ENCODE results near the gene NUP93.

The NUP93 gene

DNA sequence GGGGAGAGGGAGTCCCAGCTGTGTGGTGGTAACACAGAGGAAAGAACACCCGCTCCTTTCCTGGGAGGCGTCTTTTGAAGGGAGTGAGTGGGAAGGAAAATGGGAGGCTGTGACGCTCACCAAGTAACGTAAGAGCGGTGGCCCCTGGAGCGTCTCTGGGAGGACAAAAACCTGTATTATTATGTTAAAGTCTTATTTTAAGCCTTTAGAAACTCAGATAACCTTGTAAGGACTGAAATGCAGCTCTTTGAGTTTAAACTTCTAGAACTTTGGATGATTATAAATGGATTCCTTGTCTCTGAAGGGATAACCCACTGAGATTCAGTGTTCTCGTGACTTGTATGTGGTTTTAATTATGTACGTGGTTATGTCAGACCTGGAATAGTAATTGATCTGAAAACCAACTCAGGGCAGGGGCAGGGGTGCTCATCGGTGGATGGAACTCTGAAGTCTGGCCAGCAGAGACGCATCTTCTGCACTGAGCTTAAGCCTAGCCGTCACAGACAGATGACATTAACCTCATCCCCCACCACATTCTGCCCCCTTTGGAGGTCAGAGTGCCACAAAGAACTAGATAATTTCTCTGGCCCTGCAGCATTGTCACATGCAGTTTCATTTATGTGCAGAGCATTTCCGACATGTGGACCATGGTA, 93.3 kb downstream of the NUP93 start:
- no peaks in the 10 kb centered on the region for H3K9me3 ChIP-seq (ENCODE audit: control insufficient read depth, low read length)
- H3K36me3 ChIP-seq (ENCODE audit: control insufficient read depth, insufficient read depth, low read length) = peaks cover 26% of the 10 kb centered on the region
- H3K4me3 ChIP-seq (ENCODE audit: insufficient read depth, low read depth, low read length, poor library complexity, severe bottlenecking) = no peak overlapping the region
- DNase-seq = no peak
- no peaks in the 10 kb centered on the region for H3K27me3 ChIP-seq (replicated peaks; ENCODE audit: control insufficient read depth, insufficient read depth, low read length, poor library complexity, severe bottlenecking)
- H3K4me1 ChIP-seq (ENCODE audit: control insufficient read depth, insufficient read depth, low read length, poor library complexity, severe bottlenecking) = no peaks in the 10 kb centered on the region
- no peak overlapping the region for H3K27ac ChIP-seq (ENCODE audit: insufficient read depth, low read length, poor library complexity, severe bottlenecking)

DNA sequence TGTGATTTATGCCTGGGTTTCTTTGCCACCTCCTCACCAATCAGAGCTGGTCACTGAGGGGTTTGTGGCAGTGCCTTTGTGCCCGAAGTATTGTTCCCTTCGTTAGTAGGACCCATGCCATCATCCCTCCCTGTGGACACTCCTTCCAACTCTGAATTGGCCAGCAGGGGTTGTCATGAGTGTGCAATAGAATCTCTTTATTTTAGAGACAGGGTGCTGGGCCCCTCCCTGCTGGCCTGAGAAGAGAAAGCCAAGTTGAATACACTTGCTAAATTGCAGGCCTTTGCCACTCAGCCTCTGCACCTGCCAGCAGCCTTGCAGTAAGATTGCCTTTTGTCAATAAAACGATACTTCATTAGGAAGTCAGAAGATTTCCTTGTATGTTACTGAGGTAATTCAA, 94.4 kb downstream of the NUP93 start:
- no peak overlapping the region for H3K27ac ChIP-seq (ENCODE audit: insufficient read depth, low read length, poor library complexity, severe bottlenecking)
- H3K4me1 ChIP-seq (ENCODE audit: control insufficient read depth, insufficient read depth, low read length, poor library complexity, severe bottlenecking) = no peaks in the 10 kb centered on the region
- no peak overlapping the region for H3K4me3 ChIP-seq (ENCODE audit: insufficient read depth, low read depth, low read length, poor library complexity, severe bottlenecking)
- no peak for DNase-seq
- H3K27me3 ChIP-seq (replicated peaks; ENCODE audit: control insufficient read depth, insufficient read depth, low read length, poor library complexity, severe bottlenecking) = no peaks in the 10 kb centered on the region
- H3K36me3 ChIP-seq (ENCODE audit: control insufficient read depth, insufficient read depth, low read length) = peaks cover 20% of the 10 kb centered on the region
- no peaks in the 10 kb centered on the region for H3K9me3 ChIP-seq (ENCODE audit: control insufficient read depth, low read length)

DNA sequence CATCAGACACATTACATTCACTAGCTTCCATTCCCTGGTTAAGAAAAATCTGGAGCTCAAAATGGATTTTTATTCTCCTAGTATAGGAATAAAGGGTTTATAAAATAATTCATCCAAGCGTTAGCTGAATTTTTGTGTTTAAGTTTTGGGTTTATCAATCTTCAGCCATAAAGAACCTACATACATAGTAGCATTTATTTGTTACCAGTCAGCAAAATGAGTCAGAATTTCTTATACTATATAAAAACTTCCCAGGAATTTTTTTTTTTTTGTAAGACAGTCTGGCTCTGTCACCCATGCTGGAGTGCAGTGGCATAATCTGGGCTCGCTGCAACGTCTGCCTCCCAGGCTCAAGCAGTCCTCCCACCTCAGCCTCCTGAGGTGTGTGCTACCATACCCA, 94.9 kb downstream of the NUP93 start:
- Histone ChIP-seq H3K9me3 (ENCODE audit: control insufficient read depth, low read length) (no peaks in the 10 kb centered on the region), H3K4me3 (ENCODE audit: insufficient read depth, low read depth, low read length, poor library complexity, severe bottlenecking) (no peak overlapping the region), H3K27me3 (replicated peaks; ENCODE audit: control insufficient read depth, insufficient read depth, low read length, poor library complexity, severe bottlenecking) (no peaks in the 10 kb centered on the region), H3K4me1 (ENCODE audit: control insufficient read depth, insufficient read depth, low read length, poor library complexity, severe bottlenecking) (no peaks in the 10 kb centered on the region), H3K27ac (ENCODE audit: insufficient read depth, low read length, poor library complexity, severe bottlenecking) (no peak overlapping the region), H3K36me3 (ENCODE audit: control insufficient read depth, insufficient read depth, low read length) (peaks cover 18% of the 10 kb centered on the region)
- DNase-seq = no peak

DNA sequence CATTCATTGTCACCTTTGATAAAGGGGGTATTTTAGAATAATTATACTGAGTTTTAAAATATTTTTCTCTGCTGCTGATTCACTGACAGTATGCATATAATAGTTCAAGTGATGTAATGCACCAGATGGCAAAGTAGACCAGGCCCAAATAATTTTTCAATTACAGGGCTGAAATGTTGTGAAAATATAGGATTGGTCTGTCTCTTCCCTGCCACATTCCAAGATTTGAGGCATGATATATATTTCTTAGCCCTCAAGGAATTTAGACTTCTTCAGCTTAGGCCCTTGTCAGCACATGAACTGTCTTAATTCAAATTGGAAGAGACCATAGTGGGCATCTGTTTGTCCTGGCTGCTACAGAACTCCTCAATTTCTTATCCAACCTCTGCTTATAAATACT, 95.9 kb downstream of the NUP93 start:
- DNase-seq = no peak
- Histone ChIP-seq H3K4me3 (ENCODE audit: insufficient read depth, low read depth, low read length, poor library complexity, severe bottlenecking) (no peak overlapping the region), H3K4me1 (ENCODE audit: control insufficient read depth, insufficient read depth, low read length, poor library complexity, severe bottlenecking) (no peaks in the 10 kb centered on the region), H3K27me3 (replicated peaks; ENCODE audit: control insufficient read depth, insufficient read depth, low read length, poor library complexity, severe bottlenecking) (no peaks in the 10 kb centered on the region), H3K9me3 (ENCODE audit: control insufficient read depth, low read length) (no peaks in the 10 kb centered on the region), H3K36me3 (ENCODE audit: control insufficient read depth, insufficient read depth, low read length) (peaks cover 25% of the 10 kb centered on the region), H3K27ac (ENCODE audit: insufficient read depth, low read length, poor library complexity, severe bottlenecking) (no peak overlapping the region)

DNA sequence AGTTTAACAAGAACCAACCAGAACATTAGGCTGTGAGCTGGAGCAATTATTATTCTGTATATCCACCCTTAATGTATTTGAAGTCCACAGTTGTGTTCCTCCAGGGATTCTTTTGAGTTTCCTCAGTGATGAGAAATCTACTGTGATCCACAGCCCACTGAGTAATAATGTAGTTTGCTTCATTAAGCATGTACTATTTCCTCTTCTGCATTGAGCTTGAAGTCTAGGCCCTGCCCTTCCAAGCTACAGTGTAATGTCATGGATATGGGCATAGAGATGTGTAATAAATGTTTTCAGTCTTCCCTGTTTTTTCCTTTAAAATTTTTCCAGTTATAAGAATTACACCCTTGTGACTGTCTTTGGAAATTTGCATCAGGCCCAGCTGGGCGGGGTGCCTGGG, 98.7 kb downstream of the NUP93 start:
- no peak for DNase-seq
- Histone ChIP-seq H3K27me3 (replicated peaks; ENCODE audit: control insufficient read depth, insufficient read depth, low read length, poor library complexity, severe bottlenecking) (no peaks in the 10 kb centered on the region), H3K4me1 (ENCODE audit: control insufficient read depth, insufficient read depth, low read length, poor library complexity, severe bottlenecking) (no peaks in the 10 kb centered on the region), H3K9me3 (ENCODE audit: control insufficient read depth, low read length) (no peaks in the 10 kb centered on the region), H3K4me3 (ENCODE audit: insufficient read depth, low read depth, low read length, poor library complexity, severe bottlenecking) (no peak overlapping the region), H3K36me3 (ENCODE audit: control insufficient read depth, insufficient read depth, low read length) (peaks cover 41% of the 10 kb centered on the region), H3K27ac (ENCODE audit: insufficient read depth, low read length, poor library complexity, severe bottlenecking) (no peak overlapping the region)

DNA sequence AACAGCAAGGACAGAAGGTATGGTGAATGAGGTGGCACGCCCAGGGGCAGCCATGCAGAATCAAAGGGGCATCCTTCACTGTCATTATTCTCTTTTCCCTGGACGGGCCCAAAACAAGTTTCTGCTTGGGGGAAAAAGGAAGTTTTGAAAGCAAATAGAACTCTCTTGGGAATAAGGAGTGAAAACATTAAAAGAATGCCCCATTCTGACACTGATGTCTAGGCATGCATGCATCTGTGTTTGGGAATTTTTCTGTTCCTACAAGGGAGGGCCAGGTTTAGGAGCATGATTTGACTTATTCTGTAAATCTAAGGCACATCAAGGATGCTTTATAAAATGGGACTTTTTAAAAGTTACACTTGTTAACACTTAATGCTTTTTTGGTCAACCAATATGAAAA, 100.7 kb downstream of the NUP93 start:
- no peak for DNase-seq
- no peaks in the 10 kb centered on the region for H3K27me3 ChIP-seq (replicated peaks; ENCODE audit: control insufficient read depth, insufficient read depth, low read length, poor library complexity, severe bottlenecking)
- peaks cover 47% of the 10 kb centered on the region for H3K36me3 ChIP-seq (ENCODE audit: control insufficient read depth, insufficient read depth, low read length)
- H3K4me1 ChIP-seq (ENCODE audit: control insufficient read depth, insufficient read depth, low read length, poor library complexity, severe bottlenecking) = no peaks in the 10 kb centered on the region
- no peak overlapping the region for H3K27ac ChIP-seq (ENCODE audit: insufficient read depth, low read length, poor library complexity, severe bottlenecking)
- no peak overlapping the region for H3K4me3 ChIP-seq (ENCODE audit: insufficient read depth, low read depth, low read length, poor library complexity, severe bottlenecking)
- H3K9me3 ChIP-seq (ENCODE audit: control insufficient read depth, low read length) = no peaks in the 10 kb centered on the region

DNA sequence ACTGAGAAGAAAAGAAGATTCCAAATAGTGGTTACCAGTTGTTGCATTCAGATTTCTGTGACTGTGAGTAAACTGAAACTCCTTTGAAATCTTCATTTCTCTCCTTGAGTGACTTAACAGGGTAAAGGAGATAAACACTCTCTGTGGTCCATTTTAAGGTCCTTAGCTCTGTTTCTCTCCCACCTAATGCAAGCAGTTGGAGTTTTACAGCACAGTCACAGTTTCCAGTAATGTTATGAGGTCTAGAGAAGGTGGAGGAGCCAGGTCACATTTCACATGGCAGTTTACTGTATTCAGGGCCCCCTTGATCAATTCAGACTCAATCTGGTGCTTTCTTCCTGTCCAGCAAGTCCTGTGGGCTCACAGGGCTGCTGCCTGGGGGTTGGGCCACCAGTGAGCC, 102.8 kb downstream of the NUP93 start:
- Histone ChIP-seq H3K27ac (ENCODE audit: insufficient read depth, low read length, poor library complexity, severe bottlenecking) (no peak overlapping the region), H3K36me3 (ENCODE audit: control insufficient read depth, insufficient read depth, low read length) (peaks cover 51% of the 10 kb centered on the region), H3K9me3 (ENCODE audit: control insufficient read depth, low read length) (no peaks in the 10 kb centered on the region), H3K27me3 (replicated peaks; ENCODE audit: control insufficient read depth, insufficient read depth, low read length, poor library complexity, severe bottlenecking) (no peaks in the 10 kb centered on the region), H3K4me1 (ENCODE audit: control insufficient read depth, insufficient read depth, low read length, poor library complexity, severe bottlenecking) (no peaks in the 10 kb centered on the region), H3K4me3 (ENCODE audit: insufficient read depth, low read depth, low read length, poor library complexity, severe bottlenecking) (no peak overlapping the region)
- no peak for DNase-seq

DNA sequence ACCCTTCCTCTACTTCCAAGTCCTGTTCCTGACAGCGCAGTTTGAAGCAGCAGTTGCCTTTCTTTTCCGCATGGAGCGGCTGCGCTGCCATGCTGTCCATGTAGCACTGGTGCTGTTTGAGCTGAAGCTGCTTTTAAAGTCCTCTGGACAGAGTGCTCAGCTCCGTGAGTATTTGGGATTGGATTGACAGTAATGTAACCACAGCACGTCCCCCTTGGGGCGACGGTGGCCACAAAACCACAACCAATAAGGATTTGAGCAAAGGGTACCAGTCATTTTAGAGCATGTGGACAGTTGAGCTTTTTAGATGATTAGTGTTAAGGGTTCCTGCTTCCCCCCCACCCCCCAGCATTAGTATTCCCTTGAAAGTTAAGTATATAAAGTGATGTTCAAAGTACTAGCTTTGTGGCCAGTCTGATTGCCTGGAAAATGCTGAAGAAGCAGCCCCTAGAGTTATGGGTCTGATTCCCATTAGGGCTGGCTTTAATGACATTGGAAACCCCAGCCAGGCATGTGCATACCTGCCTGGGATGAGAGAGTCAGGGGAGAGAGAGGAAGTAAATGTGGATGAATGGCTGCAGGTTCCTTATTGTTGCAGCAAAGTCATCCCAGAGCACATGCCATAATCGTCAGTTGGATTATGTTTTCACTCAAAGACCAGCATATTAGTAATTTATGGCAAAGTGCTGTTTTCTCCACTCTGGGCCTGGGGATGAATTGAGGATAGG, 103.5 kb downstream of the NUP93 start:
- Histone ChIP-seq H3K36me3 (ENCODE audit: control insufficient read depth, insufficient read depth, low read length) (peaks cover 54% of the 10 kb centered on the region), H3K27me3 (replicated peaks; ENCODE audit: control insufficient read depth, insufficient read depth, low read length, poor library complexity, severe bottlenecking) (no peaks in the 10 kb centered on the region), H3K27ac (ENCODE audit: insufficient read depth, low read length, poor library complexity, severe bottlenecking) (no peak overlapping the region), H3K4me1 (ENCODE audit: control insufficient read depth, insufficient read depth, low read length, poor library complexity, severe bottlenecking) (no peaks in the 10 kb centered on the region), H3K9me3 (ENCODE audit: control insufficient read depth, low read length) (no peaks in the 10 kb centered on the region), H3K4me3 (ENCODE audit: insufficient read depth, low read depth, low read length, poor library complexity, severe bottlenecking) (no peak overlapping the region)
- DNase-seq = no peak

DNA sequence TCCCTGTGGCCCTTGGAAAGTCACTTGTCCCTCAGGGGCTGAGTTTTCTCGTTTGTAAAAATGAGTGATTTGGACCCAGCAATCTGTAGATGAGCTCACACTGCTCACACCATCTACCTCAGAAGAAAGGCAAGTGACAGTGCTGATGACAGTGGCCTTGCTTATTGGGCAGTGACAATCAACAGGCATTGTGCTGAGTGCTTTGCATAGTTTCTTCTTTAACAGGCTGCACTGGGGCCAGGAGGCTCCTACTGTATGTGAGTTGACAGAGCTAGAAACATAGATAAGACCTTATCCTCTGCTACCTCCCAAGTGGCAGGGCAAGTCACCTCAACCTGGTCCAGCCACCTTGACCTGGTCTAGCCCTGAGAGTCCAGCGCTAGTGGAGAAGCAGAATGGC, 105.4 kb downstream of the NUP93 start:
- Histone ChIP-seq H3K27me3 (replicated peaks; ENCODE audit: control insufficient read depth, insufficient read depth, low read length, poor library complexity, severe bottlenecking) (no peaks in the 10 kb centered on the region), H3K27ac (ENCODE audit: insufficient read depth, low read length, poor library complexity, severe bottlenecking) (no peak overlapping the region), H3K4me3 (ENCODE audit: insufficient read depth, low read depth, low read length, poor library complexity, severe bottlenecking) (no peak overlapping the region), H3K9me3 (ENCODE audit: control insufficient read depth, low read length) (no peaks in the 10 kb centered on the region), H3K36me3 (ENCODE audit: control insufficient read depth, insufficient read depth, low read length) (peaks cover 50% of the 10 kb centered on the region), H3K4me1 (ENCODE audit: control insufficient read depth, insufficient read depth, low read length, poor library complexity, severe bottlenecking) (no peaks in the 10 kb centered on the region)
- DNase-seq = no peak

DNA sequence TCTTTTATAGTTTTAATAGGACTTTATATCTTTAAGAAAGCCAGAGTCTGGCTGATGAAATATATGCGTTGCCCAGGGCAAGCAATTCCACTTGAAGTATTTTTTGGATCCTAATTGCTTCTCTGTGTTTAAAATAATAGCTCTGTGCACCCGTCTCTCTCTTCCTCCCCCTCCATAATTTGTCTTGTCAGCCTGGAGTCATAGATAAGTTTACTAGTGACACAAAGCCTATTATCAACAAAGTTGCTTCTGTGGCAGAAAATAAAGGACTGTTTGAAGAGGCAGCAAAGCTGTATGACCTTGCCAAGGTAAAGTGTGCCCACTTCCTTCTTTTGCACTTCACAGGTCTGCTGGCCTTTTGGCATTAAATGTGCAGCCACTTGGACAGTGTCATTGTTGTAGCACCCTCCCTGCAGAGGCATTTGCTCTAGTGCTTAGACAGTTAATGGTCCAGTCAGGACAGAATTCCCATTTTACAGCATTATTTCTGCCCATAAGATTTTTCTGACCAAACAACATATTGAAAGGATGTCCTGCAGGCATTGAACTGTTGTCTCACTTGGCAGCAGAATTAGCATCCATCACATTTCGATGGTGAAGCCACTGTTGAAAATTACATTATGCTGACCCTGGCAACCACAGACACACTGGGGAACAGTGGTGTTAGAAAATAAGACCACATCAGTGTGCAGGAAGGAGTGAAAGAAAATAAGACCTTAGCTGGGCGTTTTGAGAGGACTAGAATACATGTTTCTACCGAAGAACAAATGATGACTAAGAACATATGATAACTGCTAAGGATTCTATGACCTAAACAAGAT, 106.7 kb downstream of the NUP93 start:
- H3K9me3 ChIP-seq (ENCODE audit: control insufficient read depth, low read length) = no peaks in the 10 kb centered on the region
- no peaks in the 10 kb centered on the region for H3K4me1 ChIP-seq (ENCODE audit: control insufficient read depth, insufficient read depth, low read length, poor library complexity, severe bottlenecking)
- no peak overlapping the region for H3K27ac ChIP-seq (ENCODE audit: insufficient read depth, low read length, poor library complexity, severe bottlenecking)
- H3K4me3 ChIP-seq (ENCODE audit: insufficient read depth, low read depth, low read length, poor library complexity, severe bottlenecking) = no peak overlapping the region
- no peaks in the 10 kb centered on the region for H3K27me3 ChIP-seq (replicated peaks; ENCODE audit: control insufficient read depth, insufficient read depth, low read length, poor library complexity, severe bottlenecking)
- peaks cover 51% of the 10 kb centered on the region for H3K36me3 ChIP-seq (ENCODE audit: control insufficient read depth, insufficient read depth, low read length)
- no peak for DNase-seq
